ENCODE results near the gene NKD2. TPM values are rescaled to one million over a fixed set of nuclear protein-coding genes. Genes with fewer than 3 reads are reported as not detected.

The NKD2 gene
- total and polyA plus RNA-seq, 3 donors from 2014 or later, result 16.5 to 42.1 (median 31.6) TPM

DNA sequence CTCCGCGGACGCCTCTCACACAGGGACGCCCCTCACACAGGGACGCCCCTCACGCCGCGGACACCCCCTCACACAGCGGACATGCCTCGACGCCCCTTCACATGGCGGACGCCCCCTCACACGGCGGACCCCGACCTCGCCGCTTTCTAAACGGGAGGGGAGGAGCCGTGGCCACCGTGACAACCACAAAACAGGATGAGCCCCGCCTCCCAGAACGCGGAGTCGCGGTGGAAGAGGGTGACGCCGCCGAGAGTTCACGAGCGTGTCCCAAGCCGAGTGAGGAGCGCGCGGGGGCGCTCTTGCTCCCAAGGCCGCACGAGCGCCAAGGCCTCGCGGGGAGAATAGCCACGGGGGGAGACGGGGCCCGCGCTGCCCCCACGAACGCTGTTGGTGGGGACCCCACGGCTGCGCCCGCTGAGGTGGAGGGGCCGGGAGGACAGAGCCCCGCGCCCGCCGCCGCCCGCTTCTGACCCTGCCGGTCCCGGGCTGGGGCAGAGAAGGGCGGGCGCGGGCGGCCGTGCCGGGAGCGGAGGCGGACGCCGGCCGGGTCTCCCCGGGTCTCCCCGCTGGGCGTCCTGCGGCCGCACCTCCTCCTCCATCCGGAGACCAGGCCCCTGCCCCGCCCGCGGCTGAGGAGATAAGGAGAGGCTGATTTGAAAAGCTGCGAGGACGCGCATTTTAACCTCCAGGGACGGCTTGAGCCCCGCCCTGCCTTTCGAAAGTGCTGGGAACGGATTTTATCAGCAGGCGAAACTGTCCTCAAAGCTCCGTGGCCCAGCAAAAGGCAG, 3.9 kb upstream of the NKD2 start:
- DNase-seq, result peak; percentile 83
- no peak for TF ChIP-seq POLR2A (IDR thresholded peaks at IDR 0.05)
- TF ChIP-seq, protein P1, sequence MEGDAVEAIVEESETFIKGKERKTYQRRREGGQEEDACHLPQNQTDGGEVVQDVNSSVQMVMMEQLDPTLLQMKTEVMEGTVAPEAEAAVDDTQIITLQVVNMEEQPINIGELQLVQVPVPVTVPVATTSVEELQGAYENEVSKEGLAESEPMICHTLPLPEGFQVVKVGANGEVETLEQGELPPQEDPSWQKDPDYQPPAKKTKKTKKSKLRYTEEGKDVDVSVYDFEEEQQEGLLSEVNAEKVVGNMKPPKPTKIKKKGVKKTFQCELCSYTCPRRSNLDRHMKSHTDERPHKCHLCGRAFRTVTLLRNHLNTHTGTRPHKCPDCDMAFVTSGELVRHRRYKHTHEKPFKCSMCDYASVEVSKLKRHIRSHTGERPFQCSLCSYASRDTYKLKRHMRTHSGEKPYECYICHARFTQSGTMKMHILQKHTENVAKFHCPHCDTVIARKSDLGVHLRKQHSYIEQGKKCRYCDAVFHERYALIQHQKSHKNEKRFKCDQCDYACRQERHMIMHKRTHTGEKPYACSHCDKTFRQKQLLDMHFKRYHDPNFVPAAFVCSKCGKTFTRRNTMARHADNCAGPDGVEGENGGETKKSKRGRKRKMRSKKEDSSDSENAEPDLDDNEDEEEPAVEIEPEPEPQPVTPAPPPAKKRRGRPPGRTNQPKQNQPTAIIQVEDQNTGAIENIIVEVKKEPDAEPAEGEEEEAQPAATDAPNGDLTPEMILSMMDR (IDR thresholded peaks at IDR 0.05), result no peak
- Histone ChIP-seq H3K9me3 (no peaks in the 10 kb centered on the region), H3K36me3 (ENCODE audit: low read depth, missing control alignments) (no peaks in the 10 kb centered on the region), H3K27me3 (no peaks in the 10 kb centered on the region), H3K4me3 (peak overlapping the region; percentile 59 to 66), H3K4me1 (peaks cover 14% of the 10 kb centered on the region), H3K27ac (peak overlapping the region in 1 of 2 donors; percentile 8)
- intact Hi-C loops (cut with DNase I; ENCODE audit: low total_unique reads), result no loop called here
- 1 to 4% methylated on average over 24 to 87 of the region's 88 CpGs for WGBS, 2 donors

DNA sequence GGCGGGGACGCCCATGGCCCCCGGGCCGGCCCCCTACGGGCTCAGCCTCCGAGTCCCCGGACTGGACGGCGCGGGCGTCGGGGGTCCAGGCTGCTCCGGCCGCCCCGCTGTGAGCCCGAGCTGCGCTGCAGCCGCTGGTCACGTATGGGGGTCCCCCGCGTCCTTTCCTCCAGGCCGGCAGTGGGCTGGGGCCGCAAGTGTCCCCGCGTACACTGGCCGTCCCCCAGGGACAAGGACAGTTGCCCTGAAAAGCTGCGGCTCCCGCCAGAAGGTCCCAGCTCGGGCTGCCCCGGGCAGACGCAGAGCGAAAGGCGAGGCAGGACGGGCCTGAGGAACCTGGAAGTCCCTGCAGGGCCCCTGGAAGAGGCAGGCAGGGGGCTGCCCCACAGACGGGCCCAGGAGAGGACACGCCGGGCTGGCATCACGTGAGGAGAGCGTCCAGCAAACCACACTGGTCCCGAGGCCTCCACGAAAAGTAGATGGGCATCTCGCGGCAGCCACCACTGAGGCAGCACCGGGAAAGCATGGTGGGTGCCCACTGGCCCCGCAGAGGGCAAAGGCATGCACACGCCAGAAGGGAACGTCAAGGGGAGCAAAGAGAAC, 3.3 kb upstream of the NKD2 start:
- Histone ChIP-seq H3K27me3 (no peaks in the 10 kb centered on the region), H3K4me3 (peak overlapping the region; percentile 59 to 66), H3K27ac (peak overlapping the region in 1 of 2 donors; percentile 8), H3K9me3 (no peaks in the 10 kb centered on the region), H3K36me3 (ENCODE audit: low read depth, missing control alignments) (no peaks in the 10 kb centered on the region), H3K4me1 (peaks cover 18% of the 10 kb centered on the region)
- WGBS, 2 donors, result 40 to 49% methylated on average over 27 to 47 of the region's 47 CpGs
- TF ChIP-seq POLR2A (IDR thresholded peaks at IDR 0.05), result no peak
- TF ChIP-seq, protein P1 (IDR thresholded peaks at IDR 0.05), result no peak
- intact Hi-C loops (cut with DNase I; ENCODE audit: low total_unique reads), result no loop called here
- no peak for DNase-seq

DNA sequence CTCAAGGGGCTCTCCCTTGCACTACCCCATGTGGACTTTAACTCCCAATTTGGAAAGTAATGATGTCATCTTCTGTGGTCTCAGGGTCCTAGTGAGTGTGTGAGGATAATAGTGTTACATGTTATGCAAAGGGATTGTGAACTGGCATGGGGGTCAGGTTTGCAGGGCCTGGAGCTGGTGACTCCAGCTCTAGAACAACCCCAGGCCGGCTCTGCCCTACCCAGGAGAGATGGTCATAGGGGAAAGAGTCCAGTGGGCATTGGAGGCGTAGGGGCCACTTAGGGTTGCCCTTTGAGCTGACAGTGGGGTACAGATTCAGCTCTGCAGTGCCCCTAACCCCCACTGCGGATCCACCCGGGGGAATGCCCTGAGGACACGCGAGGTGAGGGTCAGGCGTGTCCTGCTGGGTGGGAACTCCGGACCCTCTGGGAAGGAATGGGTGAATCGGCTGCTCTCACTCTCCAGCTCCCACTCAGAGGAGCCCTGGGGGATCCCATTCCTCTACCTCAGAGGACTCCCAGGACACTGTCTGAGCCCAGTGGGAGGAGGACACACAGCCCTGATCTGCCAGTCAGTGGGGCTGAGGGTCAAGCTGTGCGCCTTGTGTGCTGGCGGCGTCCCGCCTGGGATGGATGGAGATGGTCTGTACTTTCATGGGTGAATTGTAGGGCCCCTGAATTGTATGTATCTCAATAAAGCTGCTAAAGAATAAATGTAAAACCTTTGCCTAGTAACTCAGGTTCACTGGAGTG, 2.5 kb upstream of the NKD2 start:
- no peaks in the 10 kb centered on the region for H3K27me3 ChIP-seq
- TF ChIP-seq POLR2A (IDR thresholded peaks at IDR 0.05), result no peak
- TF ChIP-seq, protein P1 (IDR thresholded peaks at IDR 0.05), result no peak
- peaks cover 18% of the 10 kb centered on the region for H3K4me1 ChIP-seq
- no peak overlapping the region for H3K27ac ChIP-seq
- WGBS, 2 donors, result 94 to 100% methylated on average over 5 to 13 of the region's 13 CpGs
- intact Hi-C loops (cut with DNase I; ENCODE audit: low total_unique reads), result no loop called here
- DNase-seq, result peak; percentile 13
- H3K36me3 ChIP-seq (ENCODE audit: low read depth, missing control alignments), result no peaks in the 10 kb centered on the region
- no peaks in the 10 kb centered on the region for H3K9me3 ChIP-seq
- no peak overlapping the region for H3K4me3 ChIP-seq

DNA sequence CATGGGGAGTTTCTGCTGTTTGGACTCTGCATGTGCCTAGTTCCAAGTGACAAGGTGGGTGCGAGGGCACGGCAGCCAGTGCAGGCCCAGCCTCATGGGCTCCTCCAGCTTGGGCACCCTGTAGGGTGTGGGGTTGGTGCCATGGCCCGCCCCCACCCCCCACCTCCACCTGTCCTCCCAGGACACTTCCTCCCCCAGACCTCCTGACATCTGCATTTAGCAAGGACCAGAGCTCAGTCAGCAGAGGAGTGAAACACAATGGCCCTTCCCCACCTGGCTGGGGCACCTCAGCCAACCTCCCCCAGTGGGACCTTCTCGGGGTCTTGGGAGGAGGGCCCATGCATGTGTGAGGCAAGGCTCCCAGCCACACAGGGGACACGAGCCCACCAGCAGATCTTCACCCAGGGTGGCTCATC, 1.9 kb upstream of the NKD2 start:
- intact Hi-C loops (cut with DNase I; ENCODE audit: low total_unique reads), result no loop called here
- WGBS, 2 donors, result 95% methylated on average over 5 of the region's 5 CpGs; no CpG with 5 or more reads in 1 of the 2 donors
- peaks cover 18% of the 10 kb centered on the region for H3K4me1 ChIP-seq

More for the DNA sequence above, 1.9 kb upstream of the NKD2 start:
- H3K36me3 ChIP-seq (ENCODE audit: low read depth, missing control alignments), result no peaks in the 10 kb centered on the region
- no peaks in the 10 kb centered on the region for H3K27me3 ChIP-seq
- peak; percentile 12 for DNase-seq
- H3K4me3 ChIP-seq, result no peak overlapping the region
- no peak for TF ChIP-seq POLR2A (IDR thresholded peaks at IDR 0.05)
- TF ChIP-seq, protein P1 (IDR thresholded peaks at IDR 0.05), result no peak
- H3K9me3 ChIP-seq, result no peaks in the 10 kb centered on the region
- no peak overlapping the region for H3K27ac ChIP-seq

All from testis (tissue), 3 donors.